Smooth muscle cell (in vitro differentiated cells): ENCODE results near the gene SCAPER. TPM values are rescaled to one million over a fixed set of nuclear protein-coding genes. Genes with fewer than 3 reads are reported as not detected.

ENCODE experiments used
- DNase-seq: peaks from one replicate; lab custom pipeline; 2025; ENCODE audit not compliant: unreplicated experiment; lab: John Stamatoyannopoulos, UW
- H2AFZ ChIP-seq: fragments of 200-600 bp; sonication (generic); 2 replicates; pipeline ENCODE4 v1.6.0; 2016; ENCODE audit warnings: antibody characterized with exemption, low read depth, mild to moderate bottlenecking
- H3F3A ChIP-seq: fragments of 200-600 bp; sonication (generic); 2 replicates; pipeline ENCODE4 v1.6.0; 2017; ENCODE audit warnings: antibody characterized with exemption, low read depth
- H3K27ac ChIP-seq: fragments of 200-600 bp; sonication (generic); 2 replicates; pipeline ENCODE4 v1.5.1; 2016; ENCODE audit warnings: low read depth, mild to moderate bottlenecking
- H3K27me3 ChIP-seq: fragments of 200-600 bp; sonication (generic); 2 replicates; pipeline ENCODE4 v1.6.1; 2016; ENCODE audit warnings: low read depth, mild to moderate bottlenecking
- H3K36me3 ChIP-seq: fragments of 200-600 bp; sonication (generic); 2 replicates; pipeline ENCODE4 v1.5.1; 2016; ENCODE audit warnings: low read depth
- H3K4me1 ChIP-seq: fragments of 200-600 bp; sonication (generic); 2 replicates; pipeline ENCODE4 v1.5.1; 2016; ENCODE audit warnings: low read depth
- H3K4me2 ChIP-seq: fragments of 200-600 bp; sonication (generic); 2 replicates; pipeline ENCODE4 v1.6.0; 2016; ENCODE audit warnings: mild to moderate bottlenecking
- H3K4me3 ChIP-seq: fragments of 200-600 bp; sonication (generic); 2 replicates; pipeline ENCODE4 v1.5.1; 2016; ENCODE audit warnings: mild to moderate bottlenecking
- H3K79me2 ChIP-seq: fragments of 200-600 bp; sonication (generic); 2 replicates; pipeline ENCODE4 v1.6.0; 2016; ENCODE audit warnings: low read depth, mild to moderate bottlenecking
- H3K9ac ChIP-seq: fragments of 200-600 bp; sonication (generic); 2 replicates; pipeline ENCODE4 v1.6.0; 2016; ENCODE audit warnings: low read depth
- H3K9me3 ChIP-seq: fragments of 200-600 bp; sonication (generic); replicated peaks from 2 replicates; pipeline ENCODE4 v1.5.1; 2016; ENCODE audit warnings: low read depth
- H4K20me1 ChIP-seq: fragments of 200-600 bp; sonication (generic); 2 replicates; pipeline ENCODE4 v1.6.0; 2016; ENCODE audit warnings: low read depth
- WGBS: methylation state at CpG from one replicate; pipeline ENCODE4 v1.1.7; 2016; ENCODE audit warnings: low lambda C conversion rate; 5-methylcytosine and 5-hydroxymethylcytosine counted together
- polyA plus RNA-seq: library from polyadenylated mRNA; unstranded; fragments of >200 nt; fragmentation: Nextera tagmentation; extraction: Ambion mirVana; gene quantifications from 2 replicates; pipeline ENCODE4 v1.2.1, GENCODE V29; 2016
- total RNA-seq: library from RNA; depleted of rRNA; stranded (reverse); fragments of >200 nt; gene quantifications from 2 replicates; pipeline ENCODE4 v1.2.3, GENCODE V29; 2014
- TF ChIP-seq, protein P1 (sequence below): fragments of 200-600 bp; sonication (generic); IDR thresholded peaks from 2 replicates; pipeline ENCODE4 v1.5.1; 2017; ENCODE audit warnings: borderline replicate concordance, mild to moderate bottlenecking, antibody characterized with exemption; ENCODE audit not compliant: insufficient read depth, poor library complexity, severe bottlenecking

SCAPER gene
- total and polyA plus RNA-seq, 2 experiments from 2014 or later: 6.6 to 34.3 TPM

DNA sequence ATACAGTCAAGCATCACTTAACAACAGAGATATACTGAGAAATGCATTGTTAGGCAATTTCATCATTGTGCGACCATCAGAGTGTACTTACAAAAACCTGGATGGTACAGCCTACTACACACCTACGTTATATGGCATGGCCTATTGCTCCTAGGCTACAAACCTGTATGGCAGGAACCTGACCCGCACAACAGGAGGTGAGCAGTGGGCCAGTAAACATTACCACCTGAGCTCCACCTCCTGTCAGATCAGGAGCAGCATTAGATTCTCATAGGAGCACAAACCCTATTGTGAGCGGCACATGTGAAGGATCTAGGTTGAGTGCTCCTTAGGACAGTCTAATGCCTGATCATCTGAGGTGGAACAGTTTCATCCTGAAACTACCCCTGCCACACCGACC lies 89.7 kb downstream of the SCAPER start:
- Histone ChIP-seq H3K9ac (no peak overlapping the region), H3K36me3 (no peaks in the 10 kb centered on the region), H2AFZ (no peak overlapping the region), H3K9me3 (no peaks in the 10 kb centered on the region), H3K4me2 (no peak overlapping the region), H3K27me3 (no peaks in the 10 kb centered on the region), H3K79me2 (no peaks in the 10 kb centered on the region), H3K4me1 (no peaks in the 10 kb centered on the region), H3K4me3 (no peak overlapping the region), H3F3A (no peaks in the 10 kb centered on the region), H4K20me1 (no peaks in the 10 kb centered on the region), H3K27ac (no peak overlapping the region)
- DNase-seq: no peak
- TF ChIP-seq, protein P1, sequence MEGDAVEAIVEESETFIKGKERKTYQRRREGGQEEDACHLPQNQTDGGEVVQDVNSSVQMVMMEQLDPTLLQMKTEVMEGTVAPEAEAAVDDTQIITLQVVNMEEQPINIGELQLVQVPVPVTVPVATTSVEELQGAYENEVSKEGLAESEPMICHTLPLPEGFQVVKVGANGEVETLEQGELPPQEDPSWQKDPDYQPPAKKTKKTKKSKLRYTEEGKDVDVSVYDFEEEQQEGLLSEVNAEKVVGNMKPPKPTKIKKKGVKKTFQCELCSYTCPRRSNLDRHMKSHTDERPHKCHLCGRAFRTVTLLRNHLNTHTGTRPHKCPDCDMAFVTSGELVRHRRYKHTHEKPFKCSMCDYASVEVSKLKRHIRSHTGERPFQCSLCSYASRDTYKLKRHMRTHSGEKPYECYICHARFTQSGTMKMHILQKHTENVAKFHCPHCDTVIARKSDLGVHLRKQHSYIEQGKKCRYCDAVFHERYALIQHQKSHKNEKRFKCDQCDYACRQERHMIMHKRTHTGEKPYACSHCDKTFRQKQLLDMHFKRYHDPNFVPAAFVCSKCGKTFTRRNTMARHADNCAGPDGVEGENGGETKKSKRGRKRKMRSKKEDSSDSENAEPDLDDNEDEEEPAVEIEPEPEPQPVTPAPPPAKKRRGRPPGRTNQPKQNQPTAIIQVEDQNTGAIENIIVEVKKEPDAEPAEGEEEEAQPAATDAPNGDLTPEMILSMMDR: no peak
- 93% methylated on average over 5 of the region's 5 CpGs for WGBS

DNA sequence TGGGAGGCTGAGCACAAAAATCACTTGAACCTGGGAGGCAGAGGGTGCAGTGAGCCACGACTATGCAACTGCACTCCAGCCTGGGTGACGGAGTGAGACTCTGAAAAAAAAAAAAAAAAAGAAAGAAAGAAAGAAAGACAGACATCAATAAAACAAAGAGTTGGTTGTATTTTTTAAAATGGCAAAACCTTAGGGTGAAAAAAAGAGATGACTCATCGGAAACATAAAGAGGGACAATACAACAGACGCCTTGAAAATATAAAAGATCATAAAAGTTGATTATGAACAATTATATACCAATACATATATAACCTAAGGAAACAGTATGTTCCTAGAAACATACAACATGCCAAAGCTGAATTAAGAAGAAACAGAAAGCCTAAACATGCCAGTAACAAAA lies 92.8 kb downstream of the SCAPER start:
- Histone ChIP-seq H3K27ac (no peak overlapping the region), H3K9ac (no peak overlapping the region), H3F3A (no peaks in the 10 kb centered on the region), H2AFZ (no peak overlapping the region), H3K4me2 (no peak overlapping the region), H3K9me3 (no peaks in the 10 kb centered on the region), H3K36me3 (no peaks in the 10 kb centered on the region), H3K4me1 (no peaks in the 10 kb centered on the region), H3K27me3 (no peaks in the 10 kb centered on the region), H3K79me2 (no peaks in the 10 kb centered on the region), H3K4me3 (no peak overlapping the region), H4K20me1 (no peaks in the 10 kb centered on the region)
- 88% methylated on average over 4 of the region's 4 CpGs for WGBS
- TF ChIP-seq, protein P1: no peak
- DNase-seq: no peak

DNA sequence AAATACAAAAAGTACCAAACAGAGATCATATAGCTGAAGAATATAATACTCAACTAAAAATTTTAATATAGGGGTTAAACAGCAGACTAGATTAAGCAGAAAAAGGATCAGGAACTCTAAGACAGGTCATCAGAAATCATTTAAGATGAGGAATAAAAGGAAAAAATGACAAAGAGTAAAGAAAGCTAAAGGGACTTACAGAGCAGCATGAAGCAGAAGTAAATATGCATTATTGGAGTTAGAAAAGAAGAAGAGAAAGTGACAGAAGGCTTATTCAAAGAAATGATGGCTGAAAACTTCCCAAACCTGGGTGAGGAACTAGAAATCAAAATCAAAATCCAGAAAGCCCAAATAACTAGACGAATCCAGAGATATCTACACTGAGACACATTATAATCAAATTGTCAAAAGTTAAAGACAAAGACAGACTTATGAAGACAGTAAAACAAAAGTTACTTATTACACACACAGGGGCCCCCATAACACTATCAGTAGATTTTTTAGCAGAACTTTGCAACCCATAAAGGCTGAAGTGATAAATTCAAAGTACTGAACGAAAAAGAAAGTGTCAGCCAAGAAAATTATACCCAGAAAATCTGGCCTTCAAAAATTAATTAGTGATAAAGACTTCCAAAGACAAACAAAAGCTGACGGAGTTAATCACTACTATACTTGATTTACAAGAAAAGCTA lies 95.6 kb downstream of the SCAPER start:
- Histone ChIP-seq H3K27ac (no peak overlapping the region), H3K9ac (no peak overlapping the region), H4K20me1 (no peaks in the 10 kb centered on the region), H3K79me2 (no peaks in the 10 kb centered on the region), H3K4me2 (no peak overlapping the region), H2AFZ (no peak overlapping the region), H3K27me3 (no peaks in the 10 kb centered on the region), H3K9me3 (no peaks in the 10 kb centered on the region), H3K36me3 (no peaks in the 10 kb centered on the region), H3K4me3 (no peak overlapping the region), H3K4me1 (no peaks in the 10 kb centered on the region), H3F3A (no peaks in the 10 kb centered on the region)
- 94% methylated on average over 3 of the region's 3 CpGs for WGBS
- TF ChIP-seq, protein P1: no peak
- DNase-seq: no peak

DNA sequence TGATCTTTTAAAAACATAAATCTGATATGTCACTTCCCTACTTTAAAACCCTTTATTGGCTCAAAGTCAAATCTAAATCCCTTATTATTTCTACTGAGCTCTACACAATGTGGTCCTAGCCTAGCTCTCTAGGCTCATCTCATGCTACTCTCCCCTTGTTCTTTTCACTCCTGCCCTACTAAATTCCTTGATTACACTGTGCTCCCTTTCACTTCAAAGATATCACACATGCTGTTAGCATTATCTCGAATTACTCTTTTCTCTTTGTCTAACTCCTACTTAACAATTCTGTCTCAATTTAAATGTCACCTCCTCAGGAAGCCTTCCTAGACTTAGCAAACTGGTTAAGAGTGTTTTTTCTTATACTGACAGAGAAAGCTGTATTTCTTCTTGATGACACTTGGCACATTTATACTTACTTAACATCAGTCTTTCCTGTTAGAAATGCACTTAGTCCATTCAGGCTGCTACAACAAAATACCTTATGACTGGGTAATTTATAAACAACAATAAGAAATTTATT lies 102.0 kb downstream of the SCAPER start:
- H3K27ac ChIP-seq: no peak overlapping the region
- H3F3A ChIP-seq: no peaks in the 10 kb centered on the region
- H3K4me3 ChIP-seq: no peak overlapping the region
- H3K9me3 ChIP-seq: no peaks in the 10 kb centered on the region
- no peak overlapping the region for H3K9ac ChIP-seq
- WGBS: 90% methylated on average over 1 of the region's 1 CpG
- H3K79me2 ChIP-seq: no peaks in the 10 kb centered on the region
- no peaks in the 10 kb centered on the region for H4K20me1 ChIP-seq
- DNase-seq: no peak
- H3K4me1 ChIP-seq: peaks cover 9% of the 10 kb centered on the region
- H3K36me3 ChIP-seq: no peaks in the 10 kb centered on the region
- H3K27me3 ChIP-seq: no peaks in the 10 kb centered on the region
- no peak overlapping the region for H2AFZ ChIP-seq
- H3K4me2 ChIP-seq: no peak overlapping the region
- TF ChIP-seq, protein P1: no peak
